ENCODE results near the gene TRMT61A. TPM values are rescaled to one million over a fixed set of nuclear protein-coding genes. Genes with fewer than 3 reads are reported as not detected.

The TRMT61A gene
- total and polyA plus RNA-seq, 10 of the 15 experiments (the other 5 are each of a cell fraction or from before 2014, with no cell fraction given): 0.11 to 21.9 (median 11.4) TPM

- Histone ChIP-seq H3K27me3 (replicated peaks in 1 of 2; ENCODE audit: control insufficient read depth in 2 of 2, insufficient read depth in 2 of 2, low read length in 1 of 2) (no peaks in the 10 kb centered on the region), H3K9ac (ENCODE audit: control insufficient read depth, insufficient read depth, low read length) (no peak overlapping the region), H3K4me2 (ENCODE audit: control insufficient read depth, insufficient read depth) (no peak overlapping the region), H3K36me3 (ENCODE audit: control insufficient read depth in 2 of 2, insufficient read depth in 2 of 2, low read length in 1 of 2) (peaks cover 23 to 26% of the 10 kb centered on the region in 2 experiments), H4K20me1 (ENCODE audit: control insufficient read depth, insufficient read depth) (no peaks in the 10 kb centered on the region), H3K79me2 (ENCODE audit: control insufficient read depth, insufficient read depth, low read length) (no peaks in the 10 kb centered on the region), H3K27ac (ENCODE audit: control insufficient read depth, insufficient read depth) (no peak overlapping the region), H2AFZ (ENCODE audit: control insufficient read depth, low read depth, low read length) (no peak overlapping the region), H3K9me3 (replicated peaks; ENCODE audit: control insufficient read depth, insufficient read depth, low read length) (no peaks in the 10 kb centered on the region), H3K4me3 (no peak overlapping the region), H3K4me1 (ENCODE audit: control insufficient read depth, insufficient read depth, low read length) (no peaks in the 10 kb centered on the region)
- in situ Hi-C loops (cut with MboI): no loop called here
- ChIA-PET RAD21 (ENCODE audit: unreplicated experiment) (no interaction called here), CTCF (no interaction called here), POLR2A (interaction anchor here (0.6 kb wide), 1 partner anchor 112 kb away, joined by 3 read pairs; no protein-coding TSS in a partner anchor), SMC1A (ENCODE audit: uncharacterized antibody, unreplicated experiment) (no interaction called here)
- no TSS peak for BruUV-seq (replicated peaks)
- WGBS (ENCODE audit: insufficient coverage, insufficient replicate concordance, low lambda C conversion rate, missing lambda C conversion rate): 93% methylated on average over 18 of the region's 18 CpGs
- DNase-seq (ENCODE audit: low read depth, low spot score): no peak
- no peak for FAIRE-seq
- no peak for ATAC-seq
- TF ChIP-seq MTA2 (IDR thresholded peaks at IDR 0.05; ENCODE audit: low read depth) (no peak), CHD4 (IDR thresholded peaks at IDR 0.05) (no peak), SUPT20H (IDR thresholded peaks at IDR 0.05; ENCODE audit: borderline replicate concordance, control insufficient read depth, low read depth, low read length) (no peak), TCF12 (IDR thresholded peaks at IDR 0.05; ENCODE audit: low read depth, low read length) (no peak), EGR1 (IDR thresholded peaks at IDR 0.05; ENCODE audit: borderline replicate concordance in 1 of 2, low read depth in 2 of 2, low read length in 2 of 2) (no peak), ZBTB11 (CRISPR knock-in tag; IDR thresholded peaks at IDR 0.05) (no peak), CUX1 (IDR thresholded peaks at IDR 0.05; ENCODE audit: insufficient replicate concordance, low read depth, low read length) (no peak), LARP7 (IDR thresholded peaks at IDR 0.05) (no peak), RELB (IDR thresholded peaks at IDR 0.05; ENCODE audit: low read depth) (no peak), BACH1 (IDR thresholded peaks at IDR 0.05; ENCODE audit: borderline replicate concordance) (no peak), NKRF (conservative IDR thresholded peaks at IDR 0.05) (no peak), ZNF217 (IDR thresholded peaks at IDR 0.05) (no peak), NBN (IDR thresholded peaks at IDR 0.05) (no peak), POLR2A (IDR thresholded peaks at IDR 0.05; ENCODE audit: low read depth, low read length) (no peak)
- intact Hi-C loops (cut with micrococcal nuclease; ENCODE audit: unreplicated experiment): no loop called here
Observed at GRCh38 chr14:103502877-103503276, 26.1 kb upstream of the TRMT61A start.
